H54 (cell line): Measurements from ENCODE around the gene PXDC1.
"Not testable (repeated sequence)": the region's sequence is repeated elsewhere in the genome, so short reads cannot be mapped to it uniquely, and the experiment has no call there.

Experiments used
- DNase-seq: peaks from one replicate; pipeline ENCODE4 v3.0.0; 2011; ENCODE audit warnings: low spot score, mixed read lengths; ENCODE audit not compliant: insufficient read length
- FAIRE-seq: peaks from 3 replicates; lab custom pipeline; 2011; peaks lifted over from hg19 to GRCh38; lab: Jason Lieb, UNC
- POLR2A ChIP-seq: IDR thresholded peaks from 2 replicates; pipeline ENCODE4 v1.6.1; 2011; ENCODE audit warnings: low read depth, mild to moderate bottlenecking, low read length

PXDC1 gene

GRCh38 chr6:3775847-3776246, 24.3 kb upstream of the PXDC1 start:
- TF ChIP-seq POLR2A: no peak
- DNase-seq (no peak), FAIRE-seq (no peak)

GRCh38 chr6:3775386-3775785, 23.9 kb upstream of the PXDC1 start:
- DNase-seq: no peak
- TF ChIP-seq POLR2A: no peak
- no peak for FAIRE-seq

GRCh38 chr6:3773678-3774298, 22.3 kb upstream of the PXDC1 start:
- no peak for DNase-seq
- FAIRE-seq: no peak

GRCh38 chr6:3772127-3772999, 20.9 kb upstream of the PXDC1 start:
- not testable (repeated sequence) for DNase-seq, FAIRE-seq

More at GRCh38 chr6:3773678-3774298, 22.3 kb upstream of the PXDC1 start:
- TF ChIP-seq POLR2A: no peak

GRCh38 chr6:3771407-3772011, 20.0 kb upstream of the PXDC1 start:
- DNase-seq (no peak), FAIRE-seq (no peak)
- no peak for TF ChIP-seq POLR2A

- DNase-seq (no peak), FAIRE-seq (no peak)
- no peak for TF ChIP-seq POLR2A
Observed at GRCh38 chr6:3770023-3770720, 18.7 kb upstream of the PXDC1 start.

GRCh38 chr6:3769610-3770009, 18.1 kb upstream of the PXDC1 start:
- TF ChIP-seq POLR2A: no peak
- DNase-seq (no peak), FAIRE-seq (no peak)

GRCh38 chr6:3768502-3768901, 17.0 kb upstream of the PXDC1 start:
- DNase-seq (no peak), FAIRE-seq (no peak)
- TF ChIP-seq POLR2A: no peak

- not testable (repeated sequence) for FAIRE-seq, DNase-seq
Observed at GRCh38 chr6:3767483-3767882, 16.0 kb upstream of the PXDC1 start.

- no peak for TF ChIP-seq POLR2A
- no peak for DNase-seq
Observed at GRCh38 chr6:3766214-3766613, 14.7 kb upstream of the PXDC1 start.

GRCh38 chr6:3765415-3765814, 13.9 kb upstream of the PXDC1 start:
- FAIRE-seq (no peak), DNase-seq (no peak)
- no peak for TF ChIP-seq POLR2A

More at GRCh38 chr6:3766214-3766613, 14.7 kb upstream of the PXDC1 start:
- no peak for FAIRE-seq

- no peak for DNase-seq
- TF ChIP-seq POLR2A: no peak
- no peak for FAIRE-seq
Observed at GRCh38 chr6:3764516-3765335, 13.2 kb upstream of the PXDC1 start.

GRCh38 chr6:3762852-3763251, 11.3 kb upstream of the PXDC1 start:
- TF ChIP-seq POLR2A: no peak
- no peak for FAIRE-seq
- DNase-seq: no peak
